Sigmoid colon (tissue), 7 donors: ENCODE measurements around the gene FGF14. TPM values are rescaled to one million over a fixed set of nuclear protein-coding genes. Genes with fewer than 3 reads are reported as not detected.
"Not testable (repeated sequence)": the region's sequence is repeated elsewhere in the genome, so short reads cannot be mapped to it uniquely, and the experiment has no call there.

Source experiments
- DNase-seq: peaks from one replicate; pipeline ENCODE4 v3.0.0-alpha.2; 2019
- H3K27ac ChIP-seq, 4 donors: fragments of 200-600 bp; sonication (generic); one replicate each; pipeline ENCODE4 v1.5.1; 2016 to 2019; ENCODE audit warnings: mild to moderate bottlenecking in 1 of 4
- H3K27me3 ChIP-seq, 3 donors: fragments of 200-600 bp; sonication (generic); one replicate each; pipeline ENCODE4 v1.5.1; 2019; ENCODE audit warnings: mild to moderate bottlenecking in 1 of 3
- H3K36me3 ChIP-seq, 4 donors: fragments of 200-600 bp; sonication (generic); one replicate each; pipeline ENCODE4 v1.5.1; 2016 to 2019
- H3K4me1 ChIP-seq, 4 donors: fragments of 200-600 bp; sonication (generic); one replicate each; pipeline ENCODE4 v1.5.1; 2017 to 2019
- H3K4me3 ChIP-seq, 4 donors: fragments of 200-600 bp; sonication (generic); one replicate each; pipeline ENCODE4 v1.5.1; 2017 to 2019; ENCODE audit warnings: mild to moderate bottlenecking in 2 of 4, moderate library complexity in 1 of 4
- H3K9me3 ChIP-seq, 4 donors: fragments of 200-600 bp in 3 of 4; sonication (generic) in 3 of 4; one replicate each; pipeline versions ENCODE4 v1.5.1 to v1.6.1; 2013 to 2019
- EP300 ChIP-seq, 4 donors: sonication (generic); formaldehyde crosslinking; IDR thresholded peaks; one replicate each; pipeline ENCODE4 v1.6.1; 2017; ENCODE audit warnings: antibody characterized with exemption in 4 of 4
- POLR2A ChIP-seq, 2 donors: fragments of 450-650 bp; IDR thresholded peaks; one replicate each; pipeline ENCODE4 v1.6.1; 2016; ENCODE audit warnings: antibody characterized with exemption in 2 of 2, mild to moderate bottlenecking in 2 of 2, moderate library complexity in 2 of 2
- POLR2AphosphoS5 ChIP-seq, 4 donors: sonication (generic); formaldehyde crosslinking; IDR thresholded peaks; one replicate each; pipeline ENCODE4 v1.6.1; 2017; ENCODE audit warnings: antibody characterized with exemption in 4 of 4
- WGBS, 2 donors: extraction: QIAGEN DNeasy Blood & Tissue Kit; methylation state at CpG; one replicate each; pipeline ENCODE4 v1.1.7; 2013; 5-methylcytosine and 5-hydroxymethylcytosine counted together
- intact Hi-C: fragments of 100-400 bp; cut with DNase I; formaldehyde crosslinking; loops from one replicate; pipeline ENCODE4 v1.15.1; 2023
- polyA plus RNA-seq, 3 donors: library from polyadenylated mRNA; stranded (reverse); fragments of 200-250 nt; gene quantifications; one replicate each; pipeline ENCODE4 v1.2.3, GENCODE V29; 2013
- total RNA-seq, 4 donors: library from RNA; depleted of rRNA; stranded (reverse); fragments of >200 nt; gene quantifications; one replicate each; pipeline ENCODE4 v1.1.0, GENCODE V29; 2016
- TF ChIP-seq, protein P1 (sequence below), 4 experiments: fragments of 450-650 bp in 3 of 4; fragments of 200-600 bp in 1 of 4; IDR thresholded peaks; one replicate each; pipeline ENCODE4 v1.5.1; 2016 to 2019; ENCODE audit warnings: antibody characterized with exemption in 4 of 4, mild to moderate bottlenecking in 3 of 4, moderate library complexity in 2 of 4
- donor health status: healthy with polysubstance abuse.
- donor health status: Bipolar disorder and iron deficiency.
- donor health status: healthy.

The FGF14 gene
- total and polyA plus RNA-seq, 7 donors, result under 0.01 to 1.6 (median 1.1) TPM

DNA sequence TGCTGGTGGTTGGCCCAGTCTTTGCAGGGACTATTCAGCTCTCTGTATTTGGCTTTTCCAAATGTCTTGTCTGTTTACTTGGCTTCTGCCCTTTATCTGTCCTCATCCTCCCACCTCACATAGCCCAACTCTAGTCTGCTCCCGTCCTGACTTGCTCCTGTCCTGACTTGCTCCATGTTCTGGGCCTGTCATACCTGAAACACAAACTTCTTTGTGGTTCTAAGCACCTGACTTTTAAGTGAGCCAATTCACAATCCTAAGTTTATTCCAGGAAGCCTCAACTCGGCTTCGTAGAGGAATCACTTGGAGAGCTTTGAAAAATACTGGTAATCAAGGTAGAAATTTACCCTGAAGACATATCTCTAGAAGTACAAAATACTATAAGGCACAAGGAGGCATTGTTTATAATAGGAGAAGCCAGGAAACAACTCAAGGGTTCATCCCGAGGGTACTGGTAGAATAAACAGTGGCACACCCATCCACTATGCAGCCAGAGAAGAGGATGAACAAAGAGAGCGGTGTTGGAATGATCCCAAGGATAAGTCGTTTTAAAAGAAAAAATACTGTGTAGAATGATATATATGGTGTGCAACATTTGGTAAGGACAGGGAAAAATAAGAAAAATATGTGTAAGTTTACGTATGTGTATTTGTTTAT is 284.5 kb downstream of the FGF14 start:
- Histone ChIP-seq H3K4me1 (no peaks in the 10 kb centered on the region), H3K4me3 (no peak overlapping the region), H3K36me3 (no peaks in the 10 kb centered on the region), H3K27me3 (no peaks in the 10 kb centered on the region), H3K9me3 (no peaks in the 10 kb centered on the region), H3K27ac (no peak overlapping the region)
- WGBS, 2 donors, result 37 to 48% methylated on average over 7 of the region's 7 CpGs
- TF ChIP-seq EP300 (IDR thresholded peaks at IDR 0.05), result no peak
- TF ChIP-seq, protein P1, sequence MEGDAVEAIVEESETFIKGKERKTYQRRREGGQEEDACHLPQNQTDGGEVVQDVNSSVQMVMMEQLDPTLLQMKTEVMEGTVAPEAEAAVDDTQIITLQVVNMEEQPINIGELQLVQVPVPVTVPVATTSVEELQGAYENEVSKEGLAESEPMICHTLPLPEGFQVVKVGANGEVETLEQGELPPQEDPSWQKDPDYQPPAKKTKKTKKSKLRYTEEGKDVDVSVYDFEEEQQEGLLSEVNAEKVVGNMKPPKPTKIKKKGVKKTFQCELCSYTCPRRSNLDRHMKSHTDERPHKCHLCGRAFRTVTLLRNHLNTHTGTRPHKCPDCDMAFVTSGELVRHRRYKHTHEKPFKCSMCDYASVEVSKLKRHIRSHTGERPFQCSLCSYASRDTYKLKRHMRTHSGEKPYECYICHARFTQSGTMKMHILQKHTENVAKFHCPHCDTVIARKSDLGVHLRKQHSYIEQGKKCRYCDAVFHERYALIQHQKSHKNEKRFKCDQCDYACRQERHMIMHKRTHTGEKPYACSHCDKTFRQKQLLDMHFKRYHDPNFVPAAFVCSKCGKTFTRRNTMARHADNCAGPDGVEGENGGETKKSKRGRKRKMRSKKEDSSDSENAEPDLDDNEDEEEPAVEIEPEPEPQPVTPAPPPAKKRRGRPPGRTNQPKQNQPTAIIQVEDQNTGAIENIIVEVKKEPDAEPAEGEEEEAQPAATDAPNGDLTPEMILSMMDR (IDR thresholded peaks at IDR 0.05), result no peak
- no peak for DNase-seq
- intact Hi-C loops, result no loop called here

DNA sequence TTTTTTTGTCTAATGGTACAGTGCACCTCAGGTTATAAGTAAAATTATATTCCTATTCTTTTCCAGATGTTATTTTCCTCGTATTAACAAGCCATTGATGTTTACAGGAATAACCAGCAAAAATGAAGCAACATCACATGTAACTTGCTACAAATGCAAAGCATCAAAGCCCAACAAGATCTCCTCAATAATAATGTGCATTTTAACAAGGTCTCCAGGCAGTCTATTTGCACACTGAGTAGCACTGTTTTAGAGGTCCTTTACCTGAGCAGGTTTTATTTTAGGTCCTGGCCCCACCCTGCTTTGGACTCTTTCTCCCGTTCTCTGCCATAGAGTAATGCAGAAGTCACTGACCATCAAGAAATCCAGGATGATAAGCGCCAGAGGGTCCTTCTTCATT is 298.4 kb downstream of the FGF14 start:
- 54 to 75% methylated on average over 3 of the region's 3 CpGs for WGBS, 2 donors
- Histone ChIP-seq H3K27ac (no peak overlapping the region), H3K4me1 (no peaks in the 10 kb centered on the region), H3K27me3 (no peaks in the 10 kb centered on the region), H3K36me3 (no peaks in the 10 kb centered on the region), H3K4me3 (no peak overlapping the region), H3K9me3 (no peaks in the 10 kb centered on the region)
- no peak for DNase-seq
- intact Hi-C loops, result no loop called here
- TF ChIP-seq POLR2AphosphoS5 (IDR thresholded peaks at IDR 0.05), result no peak

DNA sequence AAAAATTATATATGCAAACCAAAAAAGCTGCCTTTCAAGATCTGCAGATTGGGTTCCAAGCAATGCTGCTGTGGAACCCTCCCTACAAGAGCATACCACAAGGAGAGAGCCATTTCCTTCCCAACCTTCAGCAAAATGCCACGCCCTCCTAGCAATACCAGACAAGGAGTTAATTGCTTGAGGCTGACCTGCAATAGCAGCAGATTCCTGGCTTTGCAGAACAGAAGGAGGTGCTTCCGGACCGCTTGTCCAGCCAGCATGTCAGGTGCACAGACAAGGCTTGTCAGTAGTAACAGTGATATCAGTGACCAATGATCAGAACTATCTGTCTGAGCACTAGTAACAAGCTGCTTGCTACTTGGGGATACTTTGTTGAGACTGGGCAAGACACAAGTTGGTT is 301.6 kb downstream of the FGF14 start:
- Histone ChIP-seq H3K9me3 (no peaks in the 10 kb centered on the region), H3K4me3 (no peak overlapping the region), H3K27me3 (no peaks in the 10 kb centered on the region), H3K27ac (no peak overlapping the region), H3K36me3 (no peaks in the 10 kb centered on the region), H3K4me1 (no peaks in the 10 kb centered on the region)
- TF ChIP-seq, protein P1 (IDR thresholded peaks at IDR 0.05), result no peak
- TF ChIP-seq EP300 (IDR thresholded peaks at IDR 0.05) (no peak), POLR2A (IDR thresholded peaks at IDR 0.05) (no peak), POLR2AphosphoS5 (IDR thresholded peaks at IDR 0.05) (no peak)
- intact Hi-C loops, result no loop called here
- WGBS, 2 donors, result 45 to 70% methylated on average over 3 of the region's 3 CpGs
- DNase-seq, result no peak

DNA sequence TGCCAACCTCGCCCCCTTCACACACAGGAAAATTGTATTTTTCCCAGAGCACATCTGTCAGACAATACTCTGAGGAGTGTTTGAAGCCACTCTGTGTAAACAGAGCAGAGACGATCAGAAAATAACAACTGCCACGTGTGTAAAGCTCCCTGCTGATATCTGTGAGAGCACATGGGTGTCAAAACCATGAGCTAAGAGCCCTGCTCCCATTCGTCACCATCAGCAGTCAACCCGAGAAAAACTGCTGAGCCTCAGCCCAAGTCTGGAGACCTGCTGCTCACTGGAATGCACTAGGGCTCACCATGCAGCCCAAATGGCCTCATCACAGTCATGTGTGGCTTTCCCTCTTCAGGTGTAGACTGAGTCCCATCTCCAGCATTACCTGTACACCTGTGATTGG is 304.1 kb downstream of the FGF14 start:
- Histone ChIP-seq H3K36me3 (no peaks in the 10 kb centered on the region), H3K9me3 (no peaks in the 10 kb centered on the region), H3K4me3 (no peak overlapping the region), H3K4me1 (no peaks in the 10 kb centered on the region), H3K27me3 (no peaks in the 10 kb centered on the region), H3K27ac (no peak overlapping the region)
- 37 to 41% methylated on average over 5 of the region's 5 CpGs for WGBS, 2 donors
- TF ChIP-seq POLR2AphosphoS5 (IDR thresholded peaks at IDR 0.05) (no peak), EP300 (IDR thresholded peaks at IDR 0.05) (no peak), POLR2A (IDR thresholded peaks at IDR 0.05) (no peak)
- TF ChIP-seq, protein P1 (IDR thresholded peaks at IDR 0.05), result no peak
- no peak for DNase-seq
- intact Hi-C loops, result no loop called here

DNA sequence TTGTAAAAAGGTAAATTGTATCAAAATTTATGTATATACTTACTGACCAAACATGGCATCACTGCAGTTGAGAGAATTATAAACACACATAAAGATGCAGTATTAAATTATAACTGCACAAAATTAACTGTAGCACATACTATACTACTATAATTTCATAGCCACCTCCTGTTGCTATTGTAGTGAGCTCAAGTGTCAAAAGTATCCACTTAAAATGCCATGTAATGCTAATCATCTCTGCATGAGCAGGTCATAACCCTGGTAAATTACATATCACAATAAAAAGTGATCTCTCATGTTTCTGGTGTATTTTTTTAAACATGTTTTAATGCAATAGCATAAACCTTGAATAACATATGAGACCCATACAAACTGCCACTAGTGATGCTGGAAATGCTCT is 308.6 kb downstream of the FGF14 start:
- intact Hi-C loops, H3K27ac ChIP-seq, H3K36me3 ChIP-seq, DNase-seq, H3K4me1 ChIP-seq, H3K9me3 ChIP-seq, H3K27me3 ChIP-seq, H3K4me3 ChIP-seq: not testable (repeated sequence)

DNA sequence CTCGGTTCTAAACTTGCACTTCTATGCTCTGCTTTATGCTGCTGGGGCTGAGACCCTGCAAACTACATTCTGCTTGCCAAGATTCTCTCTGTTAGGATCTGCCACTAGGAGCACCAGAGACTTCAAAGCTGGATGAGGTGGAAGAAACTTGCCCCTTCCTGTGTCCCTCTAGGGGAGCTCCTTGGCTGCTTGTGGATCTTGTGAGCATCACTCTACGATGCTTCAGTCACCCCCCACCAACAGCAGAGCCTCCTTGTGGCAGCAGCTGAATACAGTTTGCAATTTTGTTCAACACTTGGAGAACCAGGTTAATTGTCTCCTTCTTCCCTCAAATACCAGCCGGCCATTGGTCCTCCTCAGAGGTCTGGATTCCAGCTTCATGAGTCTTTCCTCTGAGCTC is 310.6 kb downstream of the FGF14 start:
- Histone ChIP-seq H3K4me1 (no peaks in the 10 kb centered on the region), H3K9me3 (no peaks in the 10 kb centered on the region), H3K36me3 (no peaks in the 10 kb centered on the region), H3K27ac (no peak overlapping the region), H3K4me3 (no peak overlapping the region), H3K27me3 (no peaks in the 10 kb centered on the region)
- TF ChIP-seq, protein P1 (IDR thresholded peaks at IDR 0.05), result no peak
- TF ChIP-seq POLR2A (IDR thresholded peaks at IDR 0.05) (no peak), EP300 (IDR thresholded peaks at IDR 0.05) (no peak), POLR2AphosphoS5 (IDR thresholded peaks at IDR 0.05) (no peak)
- no peak for DNase-seq
- 50 to 57% methylated on average over 3 of the region's 3 CpGs for WGBS, 2 donors
- intact Hi-C loops, result no loop called here
